ENCODE results near the gene VANGL1.

GRCh38 chr1:115640384-115640783, 1.4 kb upstream of the VANGL1 start:
- TF ChIP-seq, protein P1, sequence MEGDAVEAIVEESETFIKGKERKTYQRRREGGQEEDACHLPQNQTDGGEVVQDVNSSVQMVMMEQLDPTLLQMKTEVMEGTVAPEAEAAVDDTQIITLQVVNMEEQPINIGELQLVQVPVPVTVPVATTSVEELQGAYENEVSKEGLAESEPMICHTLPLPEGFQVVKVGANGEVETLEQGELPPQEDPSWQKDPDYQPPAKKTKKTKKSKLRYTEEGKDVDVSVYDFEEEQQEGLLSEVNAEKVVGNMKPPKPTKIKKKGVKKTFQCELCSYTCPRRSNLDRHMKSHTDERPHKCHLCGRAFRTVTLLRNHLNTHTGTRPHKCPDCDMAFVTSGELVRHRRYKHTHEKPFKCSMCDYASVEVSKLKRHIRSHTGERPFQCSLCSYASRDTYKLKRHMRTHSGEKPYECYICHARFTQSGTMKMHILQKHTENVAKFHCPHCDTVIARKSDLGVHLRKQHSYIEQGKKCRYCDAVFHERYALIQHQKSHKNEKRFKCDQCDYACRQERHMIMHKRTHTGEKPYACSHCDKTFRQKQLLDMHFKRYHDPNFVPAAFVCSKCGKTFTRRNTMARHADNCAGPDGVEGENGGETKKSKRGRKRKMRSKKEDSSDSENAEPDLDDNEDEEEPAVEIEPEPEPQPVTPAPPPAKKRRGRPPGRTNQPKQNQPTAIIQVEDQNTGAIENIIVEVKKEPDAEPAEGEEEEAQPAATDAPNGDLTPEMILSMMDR (IDR thresholded peaks at IDR 0.05), result no peak
- TF ChIP-seq EP300 (IDR thresholded peaks at IDR 0.05) (no peak), POLR2A (IDR thresholded peaks at IDR 0.05; ENCODE audit: low read depth) (no peak), POLR2AphosphoS5 (IDR thresholded peaks at IDR 0.05) (no peak)

Measured in esophagus muscularis mucosa (tissue), 4 donors.